ENCODE data around the gene TRIM62. TPM values are rescaled to one million over a fixed set of nuclear protein-coding genes. Genes with fewer than 3 reads are reported as not detected.
A peak's percentile ranks its signal among the peaks of the same experiment; 100 is the strongest.

The TRIM62 gene
- total and polyA plus RNA-seq, 4 donors = 0.60 to 1.3 (median 1.1) TPM

DNA sequence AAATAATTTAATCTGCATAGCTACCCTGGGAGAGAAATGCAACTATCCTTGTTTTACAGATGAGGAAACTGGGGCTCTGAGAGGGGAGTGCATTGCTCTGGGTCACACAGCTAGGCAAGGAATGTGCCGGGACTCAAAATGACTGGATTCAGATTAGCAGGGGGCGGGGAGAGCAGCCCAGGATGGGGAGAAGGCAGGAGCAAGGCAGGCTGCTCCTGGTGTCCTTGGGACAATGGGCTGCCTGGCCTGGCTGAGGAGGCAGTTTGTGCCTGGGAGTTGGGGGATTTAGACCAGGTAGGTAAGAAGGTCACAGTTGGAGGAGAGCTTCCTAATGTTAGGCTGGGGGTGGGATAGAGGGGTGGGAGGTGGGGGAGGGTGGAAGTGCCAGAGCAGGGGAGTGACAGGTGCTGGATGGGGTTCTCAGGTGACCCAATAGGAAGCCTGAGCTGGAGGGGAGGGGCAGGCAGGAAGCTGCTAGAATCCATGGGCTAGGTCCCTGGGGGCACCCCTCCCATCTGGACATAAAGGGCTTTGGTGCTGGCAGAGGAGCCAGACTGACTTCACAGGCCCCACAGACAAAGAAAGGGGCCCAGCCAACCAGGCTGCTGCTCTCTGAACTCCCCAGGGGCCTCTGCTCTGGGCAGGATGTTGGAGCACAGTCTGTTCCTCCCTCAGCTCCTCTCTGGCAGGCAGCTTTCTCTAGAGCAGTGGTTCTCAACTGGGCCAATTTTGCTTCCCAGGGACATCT lies 29.0 kb downstream of the TRIM62 start:
- 85% methylated on average over 2 of the region's 2 CpGs for WGBS
- no peaks in the 10 kb centered on the region for H3K27me3 ChIP-seq (ENCODE audit: control insufficient read depth in 4 of 4, insufficient read depth in 4 of 4, low read length in 3 of 4)
- no peak overlapping the region for H3K27ac ChIP-seq (ENCODE audit: low read depth in 1 of 2, low read length in 2 of 2)
- no peaks in the 10 kb centered on the region for H3K9me3 ChIP-seq (ENCODE audit: control insufficient read depth in 4 of 4, low read length in 3 of 4)
- H3K9ac ChIP-seq (ENCODE audit: low read depth in 1 of 2, low read length in 2 of 2) = no peak overlapping the region
- no peaks in the 10 kb centered on the region for H3K36me3 ChIP-seq (ENCODE audit: control insufficient read depth in 4 of 4, insufficient read depth in 3 of 4, low read depth in 1 of 4, low read length in 3 of 4)
- H3K4me1 ChIP-seq (ENCODE audit: control insufficient read depth in 4 of 4, insufficient read depth in 4 of 4, low read length in 3 of 4) = no peaks in the 10 kb centered on the region
- H3K4me3 ChIP-seq (ENCODE audit: low read depth in 1 of 3, low read length in 3 of 3) = no peak overlapping the region
- DNase-seq (ENCODE audit: low spot score) = no peak
- no peak for TF ChIP-seq GABPA (IDR thresholded peaks at IDR 0.05 in 1 of 2, conservative IDR thresholded peaks at IDR 0.05 in 1 of 2)
- TF ChIP-seq EGR1 (IDR thresholded peaks at IDR 0.05; ENCODE audit: low read depth in 2 of 2) = no peak
- no peak for TF ChIP-seq YY1 (IDR thresholded peaks at IDR 0.05)
- no peak for TF ChIP-seq RXRA (IDR thresholded peaks at IDR 0.05)
- TF ChIP-seq, protein P1, sequence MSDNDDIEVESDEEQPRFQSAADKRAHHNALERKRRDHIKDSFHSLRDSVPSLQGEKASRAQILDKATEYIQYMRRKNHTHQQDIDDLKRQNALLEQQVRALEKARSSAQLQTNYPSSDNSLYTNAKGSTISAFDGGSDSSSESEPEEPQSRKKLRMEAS (IDR thresholded peaks at IDR 0.05) = no peak
- TF ChIP-seq SP1 (IDR thresholded peaks at IDR 0.05) = peak; percentile 48
- TF ChIP-seq FOXA2 (IDR thresholded peaks at IDR 0.05) = no peak
- TF ChIP-seq, protein P2, sequence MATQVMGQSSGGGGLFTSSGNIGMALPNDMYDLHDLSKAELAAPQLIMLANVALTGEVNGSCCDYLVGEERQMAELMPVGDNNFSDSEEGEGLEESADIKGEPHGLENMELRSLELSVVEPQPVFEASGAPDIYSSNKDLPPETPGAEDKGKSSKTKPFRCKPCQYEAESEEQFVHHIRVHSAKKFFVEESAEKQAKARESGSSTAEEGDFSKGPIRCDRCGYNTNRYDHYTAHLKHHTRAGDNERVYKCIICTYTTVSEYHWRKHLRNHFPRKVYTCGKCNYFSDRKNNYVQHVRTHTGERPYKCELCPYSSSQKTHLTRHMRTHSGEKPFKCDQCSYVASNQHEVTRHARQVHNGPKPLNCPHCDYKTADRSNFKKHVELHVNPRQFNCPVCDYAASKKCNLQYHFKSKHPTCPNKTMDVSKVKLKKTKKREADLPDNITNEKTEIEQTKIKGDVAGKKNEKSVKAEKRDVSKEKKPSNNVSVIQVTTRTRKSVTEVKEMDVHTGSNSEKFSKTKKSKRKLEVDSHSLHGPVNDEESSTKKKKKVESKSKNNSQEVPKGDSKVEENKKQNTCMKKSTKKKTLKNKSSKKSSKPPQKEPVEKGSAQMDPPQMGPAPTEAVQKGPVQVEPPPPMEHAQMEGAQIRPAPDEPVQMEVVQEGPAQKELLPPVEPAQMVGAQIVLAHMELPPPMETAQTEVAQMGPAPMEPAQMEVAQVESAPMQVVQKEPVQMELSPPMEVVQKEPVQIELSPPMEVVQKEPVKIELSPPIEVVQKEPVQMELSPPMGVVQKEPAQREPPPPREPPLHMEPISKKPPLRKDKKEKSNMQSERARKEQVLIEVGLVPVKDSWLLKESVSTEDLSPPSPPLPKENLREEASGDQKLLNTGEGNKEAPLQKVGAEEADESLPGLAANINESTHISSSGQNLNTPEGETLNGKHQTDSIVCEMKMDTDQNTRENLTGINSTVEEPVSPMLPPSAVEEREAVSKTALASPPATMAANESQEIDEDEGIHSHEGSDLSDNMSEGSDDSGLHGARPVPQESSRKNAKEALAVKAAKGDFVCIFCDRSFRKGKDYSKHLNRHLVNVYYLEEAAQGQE (IDR thresholded peaks at IDR 0.05) = no peak
- TF ChIP-seq HNF4G (IDR thresholded peaks at IDR 0.05) = no peak
- TF ChIP-seq NR2F2 (IDR thresholded peaks at IDR 0.05) = peak; percentile 72
- no peak for TF ChIP-seq TAF1 (conservative IDR thresholded peaks at IDR 0.05)
- peak in 1 of 2 donors; percentile 3 for TF ChIP-seq RAD21 (IDR thresholded peaks at IDR 0.05)
- TF ChIP-seq HNF4A (conservative IDR thresholded peaks at IDR 0.05) = no peak
- TF ChIP-seq FOXA1 (IDR thresholded peaks at IDR 0.05) = no peak
- TF ChIP-seq, protein P3, sequence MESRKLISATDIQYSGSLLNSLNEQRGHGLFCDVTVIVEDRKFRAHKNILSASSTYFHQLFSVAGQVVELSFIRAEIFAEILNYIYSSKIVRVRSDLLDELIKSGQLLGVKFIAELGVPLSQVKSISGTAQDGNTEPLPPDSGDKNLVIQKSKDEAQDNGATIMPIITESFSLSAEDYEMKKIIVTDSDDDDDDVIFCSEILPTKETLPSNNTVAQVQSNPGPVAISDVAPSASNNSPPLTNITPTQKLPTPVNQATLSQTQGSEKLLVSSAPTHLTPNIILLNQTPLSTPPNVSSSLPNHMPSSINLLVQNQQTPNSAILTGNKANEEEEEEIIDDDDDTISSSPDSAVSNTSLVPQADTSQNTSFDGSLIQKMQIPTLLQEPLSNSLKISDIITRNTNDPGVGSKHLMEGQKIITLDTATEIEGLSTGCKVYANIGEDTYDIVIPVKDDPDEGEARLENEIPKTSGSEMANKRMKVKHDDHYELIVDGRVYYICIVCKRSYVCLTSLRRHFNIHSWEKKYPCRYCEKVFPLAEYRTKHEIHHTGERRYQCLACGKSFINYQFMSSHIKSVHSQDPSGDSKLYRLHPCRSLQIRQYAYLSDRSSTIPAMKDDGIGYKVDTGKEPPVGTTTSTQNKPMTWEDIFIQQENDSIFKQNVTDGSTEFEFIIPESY (IDR thresholded peaks at IDR 0.05) = no peak
- TF ChIP-seq JUND (IDR thresholded peaks at IDR 0.05) = no peak
- TF ChIP-seq, protein P4, sequence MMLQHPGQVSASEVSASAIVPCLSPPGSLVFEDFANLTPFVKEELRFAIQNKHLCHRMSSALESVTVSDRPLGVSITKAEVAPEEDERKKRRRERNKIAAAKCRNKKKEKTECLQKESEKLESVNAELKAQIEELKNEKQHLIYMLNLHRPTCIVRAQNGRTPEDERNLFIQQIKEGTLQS (IDR thresholded peaks at IDR 0.05) = no peak
- TF ChIP-seq, protein P5, sequence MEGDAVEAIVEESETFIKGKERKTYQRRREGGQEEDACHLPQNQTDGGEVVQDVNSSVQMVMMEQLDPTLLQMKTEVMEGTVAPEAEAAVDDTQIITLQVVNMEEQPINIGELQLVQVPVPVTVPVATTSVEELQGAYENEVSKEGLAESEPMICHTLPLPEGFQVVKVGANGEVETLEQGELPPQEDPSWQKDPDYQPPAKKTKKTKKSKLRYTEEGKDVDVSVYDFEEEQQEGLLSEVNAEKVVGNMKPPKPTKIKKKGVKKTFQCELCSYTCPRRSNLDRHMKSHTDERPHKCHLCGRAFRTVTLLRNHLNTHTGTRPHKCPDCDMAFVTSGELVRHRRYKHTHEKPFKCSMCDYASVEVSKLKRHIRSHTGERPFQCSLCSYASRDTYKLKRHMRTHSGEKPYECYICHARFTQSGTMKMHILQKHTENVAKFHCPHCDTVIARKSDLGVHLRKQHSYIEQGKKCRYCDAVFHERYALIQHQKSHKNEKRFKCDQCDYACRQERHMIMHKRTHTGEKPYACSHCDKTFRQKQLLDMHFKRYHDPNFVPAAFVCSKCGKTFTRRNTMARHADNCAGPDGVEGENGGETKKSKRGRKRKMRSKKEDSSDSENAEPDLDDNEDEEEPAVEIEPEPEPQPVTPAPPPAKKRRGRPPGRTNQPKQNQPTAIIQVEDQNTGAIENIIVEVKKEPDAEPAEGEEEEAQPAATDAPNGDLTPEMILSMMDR (IDR thresholded peaks at IDR 0.05; ENCODE audit: low read depth, low read length, missing input control) = no peak
